Dermis microvascular lymphatic vessel endothelial cell (primary cell): ENCODE results near the gene RGS6. TPM values are rescaled to one million over a fixed set of nuclear protein-coding genes. Genes with fewer than 3 reads are reported as not detected.
"Not testable (repeated sequence)": the region's sequence is repeated elsewhere in the genome, so short reads cannot be mapped to it uniquely, and the experiment has no call there.

ENCODE experiments used
- DNase-seq, 2 donors: peaks; one replicate each; pipeline versions ENCODE4 v3.0.0 to v3.0.0-alpha.2; 2010; ENCODE audit warnings: low read depth in 2 of 2
- total RNA-seq: library from RNA; depleted of rRNA; stranded (reverse); fragments of >200 nt; gene quantifications from 2 replicates; pipeline ENCODE4 v1.2.1, GENCODE V29; 2014

Gene RGS6
- not detected in 2 replicates for total RNA-seq

DNA sequence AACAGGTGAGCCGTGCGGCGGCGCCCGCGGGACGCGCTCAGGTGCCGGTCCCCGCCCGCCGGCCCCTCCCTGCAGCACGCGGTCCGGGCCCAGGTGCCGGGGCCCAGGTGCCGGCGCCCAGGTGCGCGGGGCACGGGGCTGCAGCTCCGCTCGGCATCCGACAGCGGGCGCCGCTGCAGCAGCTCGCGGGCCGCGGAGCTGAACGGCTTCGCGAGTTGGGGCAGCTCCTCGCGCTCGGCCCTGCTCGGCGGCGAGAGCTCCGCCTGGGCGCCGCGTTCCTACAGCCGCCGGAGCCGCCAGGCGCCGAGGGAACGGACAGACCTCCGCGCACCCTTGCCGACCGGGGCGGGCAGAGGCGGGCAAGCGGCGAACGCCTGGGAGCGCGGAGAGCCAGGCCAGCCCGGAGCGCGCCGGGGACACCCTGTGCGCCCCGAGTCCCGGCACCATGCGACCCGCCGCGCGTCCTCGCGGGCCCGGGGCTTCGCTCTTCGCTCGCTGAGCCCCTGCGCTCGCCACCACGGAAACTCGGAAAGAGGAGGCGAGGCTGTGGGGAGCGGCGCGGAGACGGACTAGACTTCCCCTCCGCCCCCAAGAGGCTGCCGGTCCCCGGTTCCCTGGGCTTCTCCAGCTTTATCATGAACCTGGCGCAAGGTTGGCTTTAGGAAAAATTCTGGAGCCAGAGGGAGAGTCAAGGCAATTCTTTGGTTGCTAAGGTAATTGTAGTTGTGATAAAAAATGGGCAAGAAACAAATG lies at the start of gene RGS6:
Gene RGS6, plus strand, starts transcription at position 201 of the 753 bp plus-strand sequence.
- peak in 1 of 2 donors; percentile 14 for DNase-seq

DNA sequence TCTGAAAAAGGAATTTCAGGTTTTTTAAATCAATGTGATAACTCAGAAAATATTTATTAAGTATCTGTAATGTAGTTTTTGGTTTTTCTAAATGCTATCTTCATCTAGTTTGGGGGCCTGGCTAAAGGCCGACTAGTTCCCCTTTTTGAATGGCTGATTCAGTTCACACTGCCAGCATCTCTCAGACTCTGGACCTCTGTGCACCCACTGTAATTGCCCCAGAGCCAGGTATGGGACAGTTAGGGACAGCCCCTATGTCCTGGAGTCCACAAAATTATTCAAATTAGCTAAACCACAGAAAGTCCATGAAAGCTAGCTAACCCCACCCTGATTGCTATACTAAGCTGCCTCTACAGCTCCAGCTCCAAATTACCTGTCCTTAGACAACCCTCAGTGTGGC lies 49.1 kb upstream of the RGS6 start:
- DNase-seq = no peak

DNA sequence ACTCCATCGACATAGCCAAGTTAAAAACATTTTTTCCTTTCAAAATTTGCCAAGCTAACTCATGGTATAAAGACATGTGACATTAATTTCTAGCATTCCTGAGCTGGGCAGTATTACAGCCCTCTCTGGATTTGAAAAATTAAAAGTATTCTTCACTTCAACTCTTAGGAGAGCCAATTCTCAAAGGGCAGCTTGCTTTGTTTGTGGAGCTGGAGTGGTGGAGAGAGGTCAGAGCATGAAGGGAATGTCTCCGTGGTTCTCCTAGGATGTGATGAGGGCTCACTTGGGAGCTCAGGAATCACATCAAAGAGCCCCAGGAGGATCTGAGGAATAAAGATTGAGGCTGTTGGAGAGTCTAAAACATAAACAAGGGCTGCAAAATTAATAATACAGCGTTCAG lies 46.9 kb upstream of the RGS6 start:
- no peak for DNase-seq

DNA sequence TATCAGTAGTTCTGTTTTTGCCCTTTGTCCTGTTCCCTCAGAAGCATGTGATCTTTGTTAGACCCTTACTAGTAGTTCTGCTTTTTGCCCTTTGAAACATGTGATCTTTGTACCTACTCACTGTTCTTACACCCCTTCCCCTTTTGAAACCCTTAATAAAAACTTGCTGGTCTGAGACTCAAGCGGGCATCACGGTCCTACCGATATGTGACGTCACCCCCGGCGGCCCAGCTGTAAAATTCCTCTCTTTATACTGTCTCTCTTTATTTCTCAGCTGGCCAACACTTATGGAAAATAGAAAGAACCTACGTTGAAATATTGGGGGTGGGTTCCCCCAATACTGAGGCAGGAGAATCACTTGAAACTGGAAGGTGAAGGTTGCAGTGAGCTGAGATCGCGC lies 44.4 kb upstream of the RGS6 start:
- not testable (repeated sequence) for DNase-seq

DNA sequence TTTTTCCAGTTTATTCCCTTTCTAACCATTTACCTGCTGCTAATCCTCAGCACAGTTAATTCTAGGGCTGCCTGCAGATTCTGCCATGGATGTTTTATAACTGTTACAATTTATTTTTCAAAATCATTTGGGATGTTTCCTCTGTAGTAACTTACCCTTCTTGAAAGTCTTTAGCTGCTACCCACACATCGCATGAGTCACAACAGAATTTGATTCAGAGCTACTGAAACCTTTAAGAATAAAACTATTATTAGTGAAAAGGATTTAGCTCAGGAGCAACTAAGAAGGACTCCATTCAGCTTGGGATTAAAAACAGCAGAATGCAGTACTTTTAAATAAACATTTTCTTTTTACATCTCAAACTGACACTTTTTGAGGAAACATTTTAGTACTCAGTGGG lies 41.7 kb upstream of the RGS6 start:
- DNase-seq = no peak

DNA sequence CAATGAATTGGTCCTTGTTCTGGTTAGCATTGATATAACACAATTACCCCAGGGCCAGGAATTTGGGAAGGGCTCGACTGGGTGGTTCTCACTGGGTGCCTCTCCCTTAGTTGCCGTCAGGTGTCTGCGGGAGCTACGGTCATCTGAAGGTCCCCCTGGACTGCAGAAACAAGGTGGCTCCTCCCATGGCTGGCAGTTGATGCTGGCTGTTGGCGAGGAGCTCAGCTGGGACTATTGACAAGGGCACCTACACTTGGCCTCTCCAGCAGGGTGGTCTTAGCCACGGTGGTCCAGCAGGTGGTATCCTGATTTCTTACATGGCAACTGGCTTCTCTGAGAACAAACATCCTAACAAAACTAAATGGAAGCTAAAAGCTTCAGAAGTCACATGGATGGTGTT lies 41.0 kb upstream of the RGS6 start:
- no peak for DNase-seq

DNA sequence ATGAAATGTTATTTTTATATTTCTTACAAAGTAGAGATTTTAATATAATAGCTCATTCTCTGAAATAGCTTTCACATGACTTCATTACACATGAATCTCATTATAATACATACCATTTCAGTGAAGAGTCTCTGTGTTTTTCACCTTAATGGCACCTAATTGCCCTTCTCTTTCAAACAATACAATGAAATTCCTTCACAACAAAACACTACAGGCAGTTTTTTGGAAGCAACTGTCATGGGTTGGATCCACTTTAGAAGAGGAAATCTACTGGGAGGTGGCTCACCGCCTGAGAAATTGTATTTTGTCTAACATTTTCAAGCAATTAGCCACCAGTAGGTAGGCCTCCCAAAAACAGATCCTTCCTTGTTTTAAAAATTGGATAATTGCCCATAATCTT lies 40.3 kb upstream of the RGS6 start:
- no peak for DNase-seq

DNA sequence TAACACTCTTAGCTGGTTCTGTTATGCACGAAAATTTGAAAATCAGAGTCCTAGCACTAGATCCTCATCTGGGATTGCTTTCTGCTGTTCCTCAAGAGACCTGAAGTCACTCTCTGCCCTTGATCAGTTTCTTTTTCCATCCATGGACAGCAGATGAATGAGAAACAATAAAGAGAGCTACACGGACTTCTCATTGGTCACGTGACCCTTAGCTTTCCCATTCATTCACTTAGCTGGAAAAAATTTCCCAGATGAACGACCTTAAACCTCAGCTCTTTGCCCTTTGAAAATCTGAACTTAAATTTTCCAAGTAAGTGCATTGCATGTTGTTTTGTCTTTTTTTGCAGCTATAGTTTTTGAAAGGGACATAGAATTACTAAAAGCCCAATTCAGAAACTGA lies 27.2 kb upstream of the RGS6 start:
- DNase-seq = no peak

DNA sequence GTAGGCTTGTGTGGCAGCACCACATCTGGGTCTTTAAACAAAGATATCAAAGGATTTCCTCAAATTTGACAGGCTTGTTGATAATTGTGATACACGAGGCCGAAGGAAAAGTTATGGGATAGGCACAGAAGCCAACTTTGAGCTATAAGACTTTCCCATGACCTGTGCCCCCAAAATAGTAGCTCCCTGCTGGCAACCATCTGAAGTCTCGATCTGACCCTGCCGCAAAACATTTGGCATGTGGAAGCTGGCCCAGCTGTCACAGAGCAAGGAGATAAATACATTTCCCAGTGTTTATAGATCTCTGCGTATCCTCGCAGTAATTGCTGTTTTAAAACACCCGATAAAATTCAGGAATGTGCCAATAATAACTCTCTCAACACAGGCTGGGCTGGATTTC lies 26.4 kb upstream of the RGS6 start:
- DNase-seq = no peak

DNA sequence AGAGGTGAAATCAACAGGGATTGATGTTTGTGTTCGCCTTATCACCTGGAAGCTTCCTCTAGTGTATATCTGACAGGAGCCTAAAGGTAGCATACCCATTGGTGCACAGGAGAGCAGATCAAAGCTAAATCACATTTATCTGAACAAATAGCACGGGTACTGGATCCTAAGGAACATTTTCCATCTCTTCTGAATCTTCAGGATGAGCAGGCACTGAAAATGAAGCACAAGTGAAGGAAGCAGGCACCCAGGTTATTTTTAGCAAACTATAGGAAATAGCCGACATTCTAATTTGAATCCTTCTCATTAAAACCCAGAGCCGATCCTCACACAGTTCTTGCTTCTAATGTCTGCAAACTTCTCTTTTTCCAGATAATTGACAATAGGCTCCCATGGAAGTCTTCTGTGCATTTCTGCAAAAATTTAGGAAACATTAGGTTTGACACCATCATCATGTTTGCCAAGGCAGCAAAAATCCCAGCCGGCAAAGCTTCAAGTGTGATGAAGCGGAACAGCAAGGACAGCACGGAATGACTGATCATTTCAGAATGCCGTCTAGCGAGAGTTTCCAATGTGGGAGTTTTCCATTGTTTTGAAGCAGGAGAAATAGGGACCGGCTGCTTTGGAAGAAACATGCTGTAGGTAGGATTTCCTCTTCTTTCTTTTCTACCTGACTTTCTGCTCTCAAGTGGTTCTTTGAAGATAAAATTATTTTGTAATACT lies 24.3 kb upstream of the RGS6 start:
- DNase-seq = no peak

DNA sequence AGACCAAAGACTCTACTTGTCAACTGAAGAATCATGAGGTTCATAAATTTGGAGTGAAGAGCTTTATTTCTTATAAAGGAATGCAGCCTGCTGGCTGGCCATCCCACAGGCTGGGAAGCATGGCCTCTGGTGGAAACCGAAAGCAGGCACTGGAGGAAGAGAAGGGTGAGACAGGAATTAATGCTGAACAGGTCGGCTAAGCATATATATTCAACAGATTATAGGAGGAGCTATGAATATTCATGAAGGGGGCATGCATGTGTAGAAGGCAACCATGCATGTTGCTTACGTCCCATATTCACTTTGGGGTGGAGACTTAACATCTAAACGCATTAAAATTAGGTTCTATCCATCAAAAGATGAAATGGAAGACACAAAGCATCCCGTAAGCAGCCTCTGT lies 20.6 kb upstream of the RGS6 start:
- no peak for DNase-seq

DNA sequence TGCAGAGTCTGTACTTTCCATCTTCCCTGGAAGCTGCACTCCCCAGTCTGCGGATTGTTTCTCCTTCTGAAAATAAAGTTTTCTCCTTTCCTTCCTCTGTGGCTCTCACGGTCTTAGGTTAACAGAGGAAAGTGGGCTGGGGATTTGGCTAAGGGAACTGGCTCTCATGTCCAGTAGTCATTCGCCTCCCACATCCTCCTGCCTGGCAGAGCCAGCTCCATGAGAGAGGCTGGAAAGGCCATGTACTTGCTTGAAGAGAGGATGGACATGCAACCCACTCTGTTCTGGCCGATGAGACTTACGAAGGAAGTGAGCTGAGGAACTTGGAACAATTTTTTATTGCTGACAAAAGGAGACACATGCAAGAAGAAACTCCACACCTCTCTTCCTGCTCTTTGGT lies 18.9 kb upstream of the RGS6 start:
- no peak for DNase-seq

DNA sequence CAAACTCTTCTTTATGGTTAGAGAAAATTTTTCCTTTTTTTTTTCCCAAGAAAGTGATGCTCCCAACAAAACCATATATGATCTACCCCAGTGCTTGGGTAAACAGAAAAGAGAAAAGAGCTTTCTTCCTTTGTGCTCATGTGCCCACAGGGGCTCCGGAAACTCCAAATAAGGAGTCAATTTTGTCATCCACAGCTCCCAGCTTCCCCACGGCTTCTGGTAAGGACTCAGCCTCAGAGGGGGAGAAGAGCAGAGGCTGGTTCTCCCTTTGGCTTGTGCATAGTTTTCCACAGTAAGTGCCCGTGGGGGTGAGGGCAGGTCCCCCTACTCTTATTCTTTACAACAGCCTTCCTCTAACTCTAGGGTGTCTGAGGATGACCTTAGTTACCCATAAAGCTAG lies 13.3 kb upstream of the RGS6 start:
- DNase-seq = no peak

DNA sequence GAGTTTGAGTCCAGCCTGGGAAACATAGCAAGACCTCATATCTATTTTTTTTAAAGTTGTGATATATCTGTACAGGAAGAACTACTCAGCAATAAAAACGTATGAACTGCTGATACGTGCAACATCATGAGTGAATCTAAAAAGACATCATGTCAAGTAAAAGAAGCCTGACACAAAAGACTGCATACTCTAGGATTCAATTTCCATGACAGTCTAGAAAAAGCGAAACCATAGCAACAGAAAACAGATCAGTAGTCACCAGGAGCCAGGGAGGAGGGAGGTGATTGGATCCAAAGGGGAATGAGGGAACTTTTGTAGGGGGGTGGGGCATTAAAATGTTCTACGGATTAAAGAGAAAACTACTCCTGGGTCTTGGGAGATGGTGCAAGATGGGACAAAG lies 8.7 kb upstream of the RGS6 start:
- DNase-seq = no peak

DNA sequence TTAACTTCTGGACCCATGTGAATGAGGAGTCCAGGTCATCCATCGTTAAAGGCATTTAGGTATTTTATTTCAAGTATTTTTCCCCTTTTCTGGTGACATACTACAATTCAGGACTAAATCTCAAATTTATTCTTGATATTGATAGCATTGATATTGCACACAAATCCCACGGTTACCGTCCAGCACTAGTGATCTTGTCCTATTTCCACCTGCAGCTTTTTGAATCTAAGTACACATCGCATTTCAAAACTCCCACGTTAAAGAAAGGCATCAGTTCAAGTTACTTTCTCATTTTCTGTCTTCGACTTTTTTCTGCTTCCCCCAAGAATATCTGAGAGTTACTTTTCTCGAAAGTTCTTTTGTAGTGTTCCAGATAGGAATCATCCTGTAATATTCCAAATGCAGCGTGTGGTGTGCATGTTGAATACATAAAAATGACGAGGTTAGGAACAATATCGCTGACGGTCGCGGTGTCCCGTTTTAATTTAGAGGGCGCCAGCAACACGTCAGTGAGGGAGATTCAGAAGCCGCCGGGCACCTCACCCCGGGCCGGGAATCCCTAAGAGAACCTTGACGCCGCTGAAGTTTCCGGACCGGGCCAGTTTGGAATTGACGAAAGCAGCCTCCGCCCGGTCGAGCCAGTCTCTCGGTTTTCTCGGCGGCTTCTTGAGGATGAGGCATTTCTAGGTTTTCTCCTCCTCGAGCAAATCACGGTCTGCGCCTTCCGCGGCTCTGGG lies 569 bp upstream of the RGS6 start:
- DNase-seq = no peak

DNA sequence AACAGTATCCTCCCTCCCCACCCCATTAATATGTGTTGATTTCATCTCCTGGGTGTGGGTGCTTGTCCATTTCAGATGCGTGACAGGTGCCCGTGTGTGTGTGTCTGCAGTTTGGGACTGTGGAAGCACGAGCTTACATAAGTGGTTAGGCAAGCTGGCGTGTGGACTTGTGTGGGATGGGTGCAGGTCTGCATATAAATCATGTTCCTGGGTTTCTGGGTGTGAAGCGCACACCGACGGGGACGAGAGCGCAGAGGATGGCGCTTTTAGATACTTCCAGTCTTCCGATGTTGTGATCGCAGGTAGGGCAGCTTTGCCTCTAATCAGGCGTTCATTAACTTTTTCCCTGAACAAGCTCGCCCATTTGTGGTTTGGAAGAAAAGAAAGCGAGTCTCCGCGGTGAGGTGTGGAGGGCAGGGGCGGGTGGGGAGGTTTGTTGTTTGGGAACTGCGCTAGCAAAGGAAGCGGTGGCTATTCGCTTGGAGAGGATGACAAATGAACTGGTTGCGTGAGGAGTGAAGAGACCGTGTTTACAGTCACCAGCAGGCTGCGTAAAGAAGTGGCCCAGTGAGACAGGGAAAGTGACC lies 865 bp downstream of the RGS6 start:
- no peak for DNase-seq

DNA sequence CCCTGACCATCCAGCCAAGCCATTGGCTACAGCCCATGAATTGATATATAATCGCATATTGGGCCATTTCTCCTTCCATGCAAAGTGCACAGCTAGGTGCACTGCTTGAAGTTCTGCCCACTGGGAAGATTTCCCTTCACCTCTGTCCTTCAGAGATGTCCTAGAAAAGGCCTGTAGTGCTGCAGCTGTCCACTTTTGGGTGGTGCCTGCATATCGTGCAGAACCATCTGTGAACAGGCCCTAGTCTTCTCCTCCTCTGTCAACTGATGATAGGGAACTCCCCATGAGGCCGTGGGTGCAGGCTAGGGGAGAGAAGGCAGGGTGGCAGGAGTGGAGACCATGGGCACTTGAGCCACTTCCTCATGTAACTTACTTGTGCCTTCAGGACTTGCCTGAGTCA lies 6.0 kb downstream of the RGS6 start:
- DNase-seq = not testable (repeated sequence)

DNA sequence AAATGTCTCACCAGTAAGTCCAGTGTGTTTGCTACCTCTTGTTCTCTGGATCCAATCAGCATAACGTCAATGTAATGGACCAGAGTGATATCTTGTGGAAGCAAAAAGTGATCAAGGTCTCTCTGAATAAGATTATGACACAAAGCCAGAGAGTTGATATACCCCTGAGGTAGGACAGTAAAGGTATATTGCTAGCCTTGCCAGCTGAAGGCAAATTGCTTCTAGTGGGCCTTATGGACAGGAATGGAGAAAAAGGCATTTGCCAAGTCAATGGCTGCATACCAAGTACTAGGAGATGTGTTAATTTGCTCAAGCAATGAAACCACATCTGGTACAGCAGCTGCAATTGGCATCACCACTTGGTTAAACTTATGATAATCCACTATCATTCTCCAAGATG lies 7.1 kb downstream of the RGS6 start:
- DNase-seq = not testable (repeated sequence)

DNA sequence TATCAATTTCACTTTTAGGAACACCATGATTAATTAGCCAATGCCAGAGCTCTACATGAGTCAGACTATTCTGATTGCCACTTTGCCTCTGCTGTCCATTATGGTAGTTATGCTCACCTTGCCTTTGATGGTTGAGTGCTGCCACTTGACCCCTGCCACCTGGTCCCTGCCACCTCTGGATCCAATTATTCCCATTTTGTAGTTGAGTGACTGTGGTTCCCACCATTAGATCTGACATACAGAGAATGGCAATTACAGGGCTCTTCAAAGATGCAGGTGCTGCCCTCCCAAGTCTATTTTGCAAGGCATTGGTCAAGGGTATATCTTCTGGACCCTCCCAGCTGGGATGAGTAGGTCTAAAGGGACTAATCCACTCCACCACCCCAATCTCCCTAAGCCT lies 8.3 kb downstream of the RGS6 start:
- DNase-seq = not testable (repeated sequence)

DNA sequence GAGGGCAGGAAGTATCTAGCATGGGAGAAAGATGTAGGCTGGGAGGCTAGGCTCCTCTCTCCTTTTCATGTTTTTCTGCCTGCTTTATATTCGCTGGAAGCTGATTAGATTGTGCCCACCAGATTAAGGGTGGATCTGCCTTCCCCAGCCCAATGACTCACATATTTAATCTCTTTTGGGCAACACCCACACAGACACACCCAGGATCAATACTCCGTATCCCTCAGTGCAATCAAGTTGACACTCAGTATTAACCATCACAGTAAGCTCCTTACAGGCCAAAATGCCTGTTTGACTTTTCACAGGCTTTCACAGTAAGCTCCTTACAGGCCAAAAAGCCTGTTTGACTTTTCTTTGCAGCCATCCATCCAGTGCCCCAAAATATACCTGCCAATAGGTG lies 9.4 kb downstream of the RGS6 start:
- not testable (repeated sequence) for DNase-seq

DNA sequence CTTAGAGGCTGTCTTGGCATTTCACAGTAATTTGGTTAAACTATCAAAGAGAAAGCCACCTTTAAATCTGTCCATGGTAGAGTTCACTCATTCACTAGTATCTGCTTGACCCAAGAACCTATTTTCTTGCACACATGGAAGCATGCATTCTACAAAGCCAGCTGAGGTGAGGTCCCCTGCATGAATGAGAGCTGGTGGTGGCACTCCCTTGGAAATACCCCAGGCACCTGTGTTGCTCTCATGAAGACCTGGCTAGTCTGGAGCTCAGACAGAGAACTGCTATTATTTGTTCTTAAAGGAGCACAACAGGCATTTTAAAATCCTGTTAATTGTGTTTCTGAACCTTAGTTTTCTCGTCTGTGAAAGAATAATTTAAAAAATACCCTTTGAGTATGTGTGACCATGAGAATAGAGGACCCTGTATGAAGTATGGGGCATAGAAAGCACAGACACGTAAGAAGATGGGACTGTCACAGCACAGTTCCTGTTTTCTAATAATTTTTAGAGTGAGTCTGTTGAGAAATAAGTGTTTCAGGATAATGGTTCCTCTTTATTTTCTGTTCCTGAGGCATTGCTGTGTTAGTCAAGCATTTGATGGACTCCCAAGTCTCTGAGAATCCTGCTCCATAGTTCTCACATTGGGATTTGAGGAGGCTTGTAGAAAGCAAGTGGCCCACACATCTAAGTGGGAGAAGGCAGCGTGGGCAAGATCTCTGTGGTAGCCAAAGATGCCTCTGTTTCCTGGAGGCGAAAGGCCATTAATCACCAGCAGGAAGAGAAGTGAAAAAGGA lies 10.9 kb downstream of the RGS6 start:
- DNase-seq = no peak

DNA sequence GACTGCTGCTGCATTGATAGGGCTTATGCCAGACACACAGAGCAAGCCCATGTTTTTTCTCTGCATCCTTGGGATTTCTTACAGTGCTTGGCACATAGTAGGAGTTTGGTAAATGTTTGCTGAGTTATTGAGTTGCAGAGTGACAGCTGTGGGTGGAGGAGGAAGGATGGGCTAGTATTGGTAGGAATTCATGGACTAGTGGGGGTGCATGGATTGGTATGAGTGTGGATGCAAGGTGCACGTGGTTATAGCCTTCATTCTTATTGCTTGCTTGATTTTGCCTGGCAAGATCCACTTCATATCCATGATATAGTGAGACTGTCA lies 11.4 kb downstream of the RGS6 start:
- no peak for DNase-seq
